Measurements from ENCODE around the gene MEPCE.

GRCh38 chr7:100457033-100457432 lies 27.4 kb downstream of the MEPCE start:
- TF ChIP-seq CTCF (IDR thresholded peaks at IDR 0.05), result no peak
- TF ChIP-seq POLR2A (IDR thresholded peaks at IDR 0.05), result no peak

All from right lobe of liver (tissue), 4 donors.